HepG2 (cell line): Measurements from ENCODE around the gene TTLL8.

Experiments used
- CHD2 ChIP-seq: IDR thresholded peaks from 2 replicates; pipeline ENCODE4 v1.6.1; 2011; ENCODE audit warnings: low read depth, low read length, improper control_type of control experiment
- CTCF ChIP-seq: sonication (generic); formaldehyde crosslinking; IDR thresholded peaks from 2 replicates; pipeline ENCODE4 v1.5.0; 2020; ENCODE audit warnings: mild to moderate bottlenecking, missing genetic modification reagents, moderate library complexity
- HHEX ChIP-seq: IDR thresholded peaks from 2 replicates; pipeline ENCODE4 v1.6.1; 2016; ENCODE audit warnings: control low read depth
- HOXA7 ChIP-seq: sonication (generic); formaldehyde crosslinking; IDR thresholded peaks from 2 replicates; pipeline ENCODE4 v1.8.1; 2022; ENCODE audit warnings: mild to moderate bottlenecking, missing genetic modification reagents, moderate library complexity
- MAZ ChIP-seq, 2 experiments: sonication (generic) in 1 of 2; formaldehyde crosslinking in 1 of 2; IDR thresholded peaks; 2 replicates each; pipeline versions ENCODE4 v1.5.0 to v1.6.1; 2012 to 2020; ENCODE audit warnings: low read depth in 2 of 2, mild to moderate bottlenecking in 2 of 2, borderline replicate concordance in 1 of 2, improper control_type of control experiment in 1 of 2, low read length in 1 of 2, missing genetic modification reagents in 1 of 2, moderate library complexity in 1 of 2
- MIER2 ChIP-seq: IDR thresholded peaks from 2 replicates; pipeline ENCODE4 v1.6.1; 2016; ENCODE audit warnings: missing biosample characterization, missing genetic modification reagents
- MLLT10 ChIP-seq: sonication (generic); formaldehyde crosslinking; IDR thresholded peaks from 2 replicates; pipeline ENCODE4 v1.4.0; 2020; ENCODE audit warnings: missing genetic modification reagents
- POLR2AphosphoS5 ChIP-seq: IDR thresholded peaks from 2 replicates; pipeline ENCODE4 v1.6.1; 2012; ENCODE audit warnings: low read depth, low read length
- UBTF ChIP-seq: sonication (generic); formaldehyde crosslinking; IDR thresholded peaks from 2 replicates; pipeline ENCODE4 v1.4.0; 2020; ENCODE audit warnings: mild to moderate bottlenecking, missing genetic modification reagents
- ZFP37 ChIP-seq: sonication (generic); formaldehyde crosslinking; IDR thresholded peaks from 2 replicates; pipeline ENCODE4 v1.4.0; 2020; ENCODE audit warnings: missing genetic modification reagents, borderline replicate concordance
- ZNF235 ChIP-seq: sonication (generic); formaldehyde crosslinking; IDR thresholded peaks from 2 replicates; pipeline ENCODE4 v1.8.1; 2023; ENCODE audit warnings: mild to moderate bottlenecking, missing genetic modification reagents, borderline replicate concordance
- ZZZ3 ChIP-seq: sonication (generic); formaldehyde crosslinking; IDR thresholded peaks from 2 replicates; pipeline ENCODE4 v1.4.0; 2020; ENCODE audit warnings: missing genetic modification reagents, mild to moderate bottlenecking, borderline replicate concordance
- TF ChIP-seq, protein P1 (sequence below): sonication (generic); formaldehyde crosslinking; conservative IDR thresholded peaks from 2 replicates; pipeline ENCODE4 v1.4.0; 2020; ENCODE audit warnings: missing genetic modification reagents

- TF ChIP-seq ZNF235 (no peak), ZZZ3 (CRISPR knock-in tag) (no peak), HHEX (no peak), HOXA7 (CRISPR knock-in tag) (no peak), MAZ (IDR thresholded peaks at IDR 0.05; ENCODE audit: borderline replicate concordance, low read depth, low read length) (no peak), MAZ (CRISPR knock-in tag; IDR thresholded peaks at IDR 0.05; ENCODE audit: low read depth) (no peak), CTCF (CRISPR knock-in tag) (no peak), CHD2 (no peak), ZFP37 (CRISPR knock-in tag) (no peak), MIER2 (CRISPR knock-in tag) (no peak), MLLT10 (no peak), UBTF (CRISPR knock-in tag) (no peak), POLR2AphosphoS5 (no peak)
- TF ChIP-seq, protein P1, sequence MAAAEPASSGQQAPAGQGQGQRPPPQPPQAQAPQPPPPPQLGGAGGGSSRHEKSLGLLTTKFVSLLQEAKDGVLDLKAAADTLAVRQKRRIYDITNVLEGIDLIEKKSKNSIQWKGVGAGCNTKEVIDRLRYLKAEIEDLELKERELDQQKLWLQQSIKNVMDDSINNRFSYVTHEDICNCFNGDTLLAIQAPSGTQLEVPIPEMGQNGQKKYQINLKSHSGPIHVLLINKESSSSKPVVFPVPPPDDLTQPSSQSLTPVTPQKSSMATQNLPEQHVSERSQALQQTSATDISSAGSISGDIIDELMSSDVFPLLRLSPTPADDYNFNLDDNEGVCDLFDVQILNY (CRISPR knock-in tag): no peak
Measured at GRCh38 chr22:50061824-50062355, 3.8 kb upstream of the TTLL8 start.
